Heart left ventricle (tissue), 13 donors: ENCODE measurements around the gene AMIGO3.

Experiments used
- CTCF ChIP-seq, 12 donors: fragments of 200-600 bp; sonication (generic) in 4 of 12; IDR thresholded peaks; one replicate each; pipeline versions ENCODE4 v1.5.0 to v1.8.0; 2018 to 2022; ENCODE audit warnings: antibody characterized with exemption in 12 of 12, mild to moderate bottlenecking in 5 of 12
- POLR2A ChIP-seq, 2 donors: fragments of 450-650 bp; IDR thresholded peaks; one replicate each; pipeline ENCODE4 v1.6.1; 2017; ENCODE audit warnings: antibody characterized with exemption in 2 of 2, mild to moderate bottlenecking in 2 of 2, moderate library complexity in 2 of 2
- donor health status: ischemic (EF 13 %, LVEDD 7.1; RV severe dilation, severe dysfunction).
- donor health status: DM: no; HTN: yes; CAD: no.
- donor health status: DM: no; HTN: no; CAD: no.
- donor health status: ischemic (EF 25% LVEDD 6.9; RV normal size, moderate dysfunction).
- donor health status: ischemic (EF 25% LVEDD 5.7; RV mildly dilated, moderate dysfunction).
- donor health status: ischemic (EF 35%, LVEDD 5.7; RV mildly dilated, moderate dysfunction).
- donor health status: nonischemic (EF 11% LVEDD 7.7; RV severe dilation, severe dysfunction).
- donor health status: DM: yes; HTN: yes; CAD: no.
- donor health status: PGD.
- donor health status: ischemic (EF 29% LVEDD 5.4; RV normal size, mild dysfunction).
- donor health status: nonischemic (EF 23%, LVEDD 6.1; RV moderate dilation, normal function).

- TF ChIP-seq CTCF (IDR thresholded peaks at IDR 0.05) (no peak), POLR2A (IDR thresholded peaks at IDR 0.05) (no peak)
Measured at GRCh38 chr3:49675912-49676311, 43.6 kb downstream of the AMIGO3 start.
